ENCODE data around the gene PARVG.

Gene PARVG

DNA sequence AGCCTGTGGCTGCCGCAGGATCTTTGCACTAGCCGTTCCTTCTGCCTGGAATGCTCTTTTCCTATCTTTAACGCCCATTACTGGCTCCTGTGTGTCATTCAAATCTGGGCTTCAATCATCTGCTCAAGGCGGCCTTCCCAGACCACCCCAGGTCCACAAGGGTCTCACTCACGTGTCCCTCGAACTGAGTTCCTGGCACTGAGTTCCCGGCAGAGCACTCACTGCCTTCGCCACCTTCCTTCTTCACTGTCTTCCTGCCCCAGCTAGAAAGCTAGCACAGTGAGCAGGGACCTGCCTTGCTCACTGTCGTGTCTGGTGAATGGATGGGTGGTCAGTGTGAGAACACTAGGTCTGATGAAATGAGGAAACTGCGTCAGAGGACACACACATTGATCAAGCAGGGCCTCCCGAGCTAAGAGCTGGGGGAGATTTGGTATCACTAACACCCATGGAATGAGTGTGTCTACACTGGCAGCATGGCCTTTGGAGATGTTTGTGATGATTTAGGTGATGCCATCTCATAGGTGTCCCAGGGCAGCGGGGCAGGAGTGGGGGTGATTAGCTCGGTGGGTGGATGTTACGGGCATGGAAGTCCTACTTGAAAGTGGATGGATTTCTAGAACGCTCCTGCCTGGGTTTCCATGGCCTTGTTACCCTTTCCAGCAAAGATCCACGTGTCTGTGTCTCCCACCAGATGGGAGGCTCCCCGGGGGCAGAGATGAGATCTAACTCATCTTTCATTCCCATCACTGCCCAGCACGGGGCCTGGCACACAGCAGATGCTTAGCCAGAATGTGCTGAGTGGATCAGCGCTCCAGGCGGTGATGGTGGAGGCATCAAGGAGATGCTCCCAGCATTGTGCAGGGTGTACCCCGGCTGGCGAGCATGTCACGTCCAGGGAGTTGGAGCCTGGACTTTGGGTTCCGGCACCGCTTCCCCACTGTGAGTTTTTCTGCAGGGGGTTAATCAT is 67.5 kb downstream of the PARVG start:
- DNase-seq (ENCODE audit: low spot score): no peak
- Histone ChIP-seq H3K9ac (ENCODE audit: low read depth, low read length, poor library complexity) (no peak overlapping the region), H3K36me3 (replicated peaks in 1 of 2; ENCODE audit: control insufficient read depth in 2 of 2, insufficient read depth in 2 of 2, low read length in 2 of 2) (no peaks in the 10 kb centered on the region)

GRCh38 chr22:44248926-44249325 is 68.2 kb downstream of the PARVG start:
- Histone ChIP-seq H3K4ac (ENCODE audit: low read length) (no peak overlapping the region), H4K91ac (ENCODE audit: low read depth, low read length, poor library complexity) (no peak overlapping the region), H2AFZ (ENCODE audit: low read length) (no peak overlapping the region), H2BK5ac (ENCODE audit: low read length) (no peak overlapping the region), H2BK120ac (ENCODE audit: low read depth, low read length) (no peak overlapping the region), H3K4me2 (ENCODE audit: insufficient read depth, low read length, poor library complexity, severe bottlenecking) (peak overlapping the region; percentile 11), H3K27me3 (ENCODE audit: control insufficient read depth in 3 of 3, insufficient read depth in 3 of 3, low read depth in 1 of 3, low read length in 3 of 3) (peaks cover 0 to 2% (median 0%) of the 10 kb centered on the region in 3 experiments), H4K8ac (ENCODE audit: low read depth, low read length) (no peak overlapping the region), H2BK15ac (ENCODE audit: low read length) (no peak overlapping the region), H3K4me1 (ENCODE audit: control insufficient read depth in 2 of 2, insufficient read depth in 1 of 2, low read depth in 1 of 2, low read length in 2 of 2) (no peaks in the 10 kb centered on the region), H3K23ac (ENCODE audit: low read depth, low read length, poor library complexity) (no peak overlapping the region), H2AK5ac (ENCODE audit: low read depth, low read length) (no peak overlapping the region), H3K36me3 (replicated peaks in 1 of 2; ENCODE audit: control insufficient read depth in 2 of 2, insufficient read depth in 2 of 2, low read length in 2 of 2) (no peaks in the 10 kb centered on the region), H3K27ac (replicated peaks; ENCODE audit: low read length) (no peak overlapping the region), H3K79me1 (ENCODE audit: low read depth, low read length) (peaks cover 2% of the 10 kb centered on the region), H3K4me3 (ENCODE audit: low read length in 2 of 2) (no peak overlapping the region), H3K9me3 (replicated peaks in 1 of 2; ENCODE audit: control insufficient read depth in 2 of 2, insufficient read depth in 1 of 2, low read depth in 1 of 2, low read length in 2 of 2) (peaks cover 7 to 11% of the 10 kb centered on the region in 2 donors), H2BK12ac (ENCODE audit: low read length) (no peak overlapping the region), H3K18ac (ENCODE audit: low read length) (no peak overlapping the region), H3K9ac (ENCODE audit: low read depth, low read length, poor library complexity) (no peak overlapping the region), H3K14ac (ENCODE audit: low read length) (peak overlapping the region; percentile 14)
- DNase-seq (ENCODE audit: low spot score): no peak
- WGBS, 2 donors (ENCODE audit: extremely low coverage in 2 of 2, insufficient read length in 2 of 2, insufficient replicate concordance in 1 of 2): 100% methylated on average over 2 of the region's 10 CpGs; no CpG with 5 or more reads in 1 of the 2 donors

More for the DNA sequence above, 67.5 kb downstream of the PARVG start:
- no peak overlapping the region for H2BK15ac ChIP-seq (ENCODE audit: low read length)
- no peak overlapping the region for H2BK120ac ChIP-seq (ENCODE audit: low read depth, low read length)
- H3K14ac ChIP-seq (ENCODE audit: low read length): no peak overlapping the region
- peaks cover 2% of the 10 kb centered on the region for H3K79me1 ChIP-seq (ENCODE audit: low read depth, low read length)
- H3K27ac ChIP-seq (replicated peaks; ENCODE audit: low read length): no peak overlapping the region
- no peak overlapping the region for H4K8ac ChIP-seq (ENCODE audit: low read depth, low read length)
- no peak overlapping the region for H2BK12ac ChIP-seq (ENCODE audit: low read length)
- no peak overlapping the region for H4K91ac ChIP-seq (ENCODE audit: low read depth, low read length, poor library complexity)
- H2BK5ac ChIP-seq (ENCODE audit: low read length): no peak overlapping the region
- H3K18ac ChIP-seq (ENCODE audit: low read length): peak overlapping the region; percentile 78
- peak overlapping the region; percentile 3 for H3K23ac ChIP-seq (ENCODE audit: low read depth, low read length, poor library complexity)
- peaks cover 7 to 11% of the 10 kb centered on the region in 2 donors for H3K9me3 ChIP-seq (replicated peaks in 1 of 2; ENCODE audit: control insufficient read depth in 2 of 2, insufficient read depth in 1 of 2, low read depth in 1 of 2, low read length in 2 of 2)
- H2AK5ac ChIP-seq (ENCODE audit: low read depth, low read length): peak overlapping the region; percentile 26
- H3K4me2 ChIP-seq (ENCODE audit: insufficient read depth, low read length, poor library complexity, severe bottlenecking): no peak overlapping the region
- H3K4me3 ChIP-seq (ENCODE audit: low read length in 2 of 2): peak overlapping the region in 1 of 2 donors; percentile 22
- H2AFZ ChIP-seq (ENCODE audit: low read length): no peak overlapping the region
- H3K4me1 ChIP-seq (ENCODE audit: control insufficient read depth in 2 of 2, insufficient read depth in 1 of 2, low read depth in 1 of 2, low read length in 2 of 2): peaks cover 0 to 2% of the 10 kb centered on the region in 2 donors
- WGBS, 2 donors (ENCODE audit: extremely low coverage in 2 of 2, insufficient read length in 2 of 2, insufficient replicate concordance in 1 of 2): no CpG with 5 or more reads among the region's 25 CpGs
- no peak overlapping the region for H3K4ac ChIP-seq (ENCODE audit: low read length)
- H3K27me3 ChIP-seq (ENCODE audit: control insufficient read depth in 3 of 3, insufficient read depth in 3 of 3, low read depth in 1 of 3, low read length in 3 of 3): peaks cover 0 to 2% (median 0%) of the 10 kb centered on the region in 3 experiments

DNA sequence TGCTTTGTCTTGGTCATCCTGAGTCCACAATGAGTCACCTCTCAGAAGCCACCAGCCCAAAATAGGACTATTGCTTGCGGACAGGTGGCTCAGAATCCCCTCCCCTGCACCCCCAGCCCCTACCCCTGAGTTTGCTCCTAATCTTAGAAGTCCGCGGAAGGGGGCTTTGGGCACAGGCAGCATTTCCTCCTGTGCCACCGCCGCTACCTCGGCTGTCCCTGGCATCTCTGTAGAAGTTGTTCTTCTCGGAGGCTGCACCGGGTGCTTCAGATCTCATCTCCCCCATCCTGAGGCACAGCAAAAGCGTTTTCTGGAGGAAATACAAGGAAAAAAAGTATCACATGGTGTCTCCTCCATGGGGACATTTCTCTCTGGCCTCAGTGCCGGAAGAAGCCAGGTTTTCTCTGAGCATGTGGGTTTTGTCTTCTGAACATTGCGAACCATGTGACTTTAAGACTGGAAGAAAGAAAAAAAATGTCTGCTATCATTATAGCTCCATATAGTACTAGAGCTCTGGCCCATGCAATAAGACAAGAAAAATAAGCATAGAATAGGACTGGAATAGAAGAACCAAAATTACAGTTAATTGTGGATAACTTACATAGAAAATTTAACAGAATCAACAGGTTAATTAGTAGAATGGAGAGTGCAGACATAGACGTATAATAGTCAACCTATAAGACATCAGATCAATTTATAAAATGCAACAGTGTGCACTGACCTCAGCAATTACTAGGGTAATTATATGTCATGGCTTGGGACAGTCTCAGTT is 68.8 kb downstream of the PARVG start:
- no peak overlapping the region for H3K14ac ChIP-seq (ENCODE audit: low read length)
- H3K23ac ChIP-seq (ENCODE audit: low read depth, low read length, poor library complexity): no peak overlapping the region
- H3K27me3 ChIP-seq (ENCODE audit: control insufficient read depth in 3 of 3, insufficient read depth in 3 of 3, low read depth in 1 of 3, low read length in 3 of 3): peaks cover 0 to 2% (median 0%) of the 10 kb centered on the region in 3 experiments
- no peak overlapping the region for H4K8ac ChIP-seq (ENCODE audit: low read depth, low read length)
- no peak overlapping the region for H2AFZ ChIP-seq (ENCODE audit: low read length)
- DNase-seq (ENCODE audit: low spot score): no peak
- WGBS, 2 donors (ENCODE audit: extremely low coverage in 2 of 2, insufficient read length in 2 of 2, insufficient replicate concordance in 1 of 2): no CpG with 5 or more reads among the region's 12 CpGs
- H2BK15ac ChIP-seq (ENCODE audit: low read length): no peak overlapping the region
- H3K18ac ChIP-seq (ENCODE audit: low read length): no peak overlapping the region
- H3K9me3 ChIP-seq (replicated peaks in 1 of 2; ENCODE audit: control insufficient read depth in 2 of 2, insufficient read depth in 1 of 2, low read depth in 1 of 2, low read length in 2 of 2): peaks cover 7 to 11% of the 10 kb centered on the region in 2 donors
- no peak overlapping the region for H4K91ac ChIP-seq (ENCODE audit: low read depth, low read length, poor library complexity)
- no peak overlapping the region for H3K4me3 ChIP-seq (ENCODE audit: low read length in 2 of 2)
- no peaks in the 10 kb centered on the region for H3K4me1 ChIP-seq (ENCODE audit: control insufficient read depth in 2 of 2, insufficient read depth in 1 of 2, low read depth in 1 of 2, low read length in 2 of 2)
- no peak overlapping the region for H2AK5ac ChIP-seq (ENCODE audit: low read depth, low read length)
- H2BK5ac ChIP-seq (ENCODE audit: low read length): no peak overlapping the region
- no peak overlapping the region for H2BK12ac ChIP-seq (ENCODE audit: low read length)
- no peak overlapping the region for H3K27ac ChIP-seq (replicated peaks; ENCODE audit: low read length)
- H3K4ac ChIP-seq (ENCODE audit: low read length): no peak overlapping the region
- H3K79me1 ChIP-seq (ENCODE audit: low read depth, low read length): peaks cover 2% of the 10 kb centered on the region
- H3K4me2 ChIP-seq (ENCODE audit: insufficient read depth, low read length, poor library complexity, severe bottlenecking): no peak overlapping the region
- H2BK120ac ChIP-seq (ENCODE audit: low read depth, low read length): no peak overlapping the region
- H3K36me3 ChIP-seq (replicated peaks in 1 of 2; ENCODE audit: control insufficient read depth in 2 of 2, insufficient read depth in 2 of 2, low read length in 2 of 2): no peaks in the 10 kb centered on the region
- no peak overlapping the region for H3K9ac ChIP-seq (ENCODE audit: low read depth, low read length, poor library complexity)

GRCh38 chr22:44254811-44255210 is 74.1 kb downstream of the PARVG start:
- Histone ChIP-seq H3K79me1 (ENCODE audit: low read depth, low read length) (no peaks in the 10 kb centered on the region), H4K8ac (ENCODE audit: low read depth, low read length) (no peak overlapping the region), H3K4me2 (ENCODE audit: insufficient read depth, low read length, poor library complexity, severe bottlenecking) (no peak overlapping the region), H2BK5ac (ENCODE audit: low read length) (no peak overlapping the region), H3K4me1 (ENCODE audit: control insufficient read depth in 2 of 2, insufficient read depth in 1 of 2, low read depth in 1 of 2, low read length in 2 of 2) (peaks cover 8% of the 10 kb centered on the region in 2 donors), H3K18ac (ENCODE audit: low read length) (no peak overlapping the region), H3K27ac (replicated peaks; ENCODE audit: low read length) (no peak overlapping the region), H3K9me3 (replicated peaks in 1 of 2; ENCODE audit: control insufficient read depth in 2 of 2, insufficient read depth in 1 of 2, low read depth in 1 of 2, low read length in 2 of 2) (peaks cover 3 to 7% of the 10 kb centered on the region in 2 donors), H3K4me3 (ENCODE audit: low read length in 2 of 2) (no peak overlapping the region), H3K23ac (ENCODE audit: low read depth, low read length, poor library complexity) (no peak overlapping the region), H3K4ac (ENCODE audit: low read length) (no peak overlapping the region), H2AK5ac (ENCODE audit: low read depth, low read length) (no peak overlapping the region), H4K91ac (ENCODE audit: low read depth, low read length, poor library complexity) (no peak overlapping the region), H2BK15ac (ENCODE audit: low read length) (no peak overlapping the region), H3K14ac (ENCODE audit: low read length) (no peak overlapping the region), H2BK120ac (ENCODE audit: low read depth, low read length) (no peak overlapping the region), H3K9ac (ENCODE audit: low read depth, low read length, poor library complexity) (no peak overlapping the region), H3K36me3 (replicated peaks in 1 of 2; ENCODE audit: control insufficient read depth in 2 of 2, insufficient read depth in 2 of 2, low read length in 2 of 2) (no peaks in the 10 kb centered on the region), H2BK12ac (ENCODE audit: low read length) (no peak overlapping the region), H2AFZ (ENCODE audit: low read length) (no peak overlapping the region), H3K27me3 (ENCODE audit: control insufficient read depth in 3 of 3, insufficient read depth in 3 of 3, low read depth in 1 of 3, low read length in 3 of 3) (peaks cover 0 to 10% (median 2%) of the 10 kb centered on the region in 3 experiments)
- WGBS, 2 donors (ENCODE audit: extremely low coverage in 2 of 2, insufficient read length in 2 of 2, insufficient replicate concordance in 1 of 2): no CpG with 5 or more reads among the region's 2 CpGs
- DNase-seq (ENCODE audit: low spot score): no peak

All from neuronal stem cell (in vitro differentiated cells).